Glomerular visceral epithelial cell (primary cell): ENCODE measurements around the gene GNB5.
"Not testable (repeated sequence)": the region's sequence is repeated elsewhere in the genome, so short reads cannot be mapped to it uniquely, and the experiment has no call there.

Source experiments
- DNase-seq: peaks from one replicate; pipeline ENCODE4 v3.0.0-alpha.2; 2016; ENCODE audit errors: extremely low spot score

GNB5 gene

GRCh38 chr15:52094811-52095584 is 96.2 kb downstream of the GNB5 start:
- no peak for DNase-seq

- peak; percentile 93 for DNase-seq
Measured at GRCh38 chr15:52093539-52094510, 97.4 kb downstream of the GNB5 start.

GRCh38 chr15:52093167-52093538 is 98.0 kb downstream of the GNB5 start:
- no peak for DNase-seq

GRCh38 chr15:52090193-52090592 is 101.0 kb downstream of the GNB5 start:
- no peak for DNase-seq

GRCh38 chr15:52086011-52086786 is 105.0 kb downstream of the GNB5 start:
- DNase-seq: no peak

- peak; percentile 26 for DNase-seq
Measured at GRCh38 chr15:52085299-52085698, 105.9 kb downstream of the GNB5 start.

GRCh38 chr15:52083603-52084002 is 107.6 kb downstream of the GNB5 start:
- no peak for DNase-seq

- not testable (repeated sequence) for DNase-seq
Measured at GRCh38 chr15:52083037-52083359, 108.2 kb downstream of the GNB5 start.

- DNase-seq: peak; percentile 66
Measured at GRCh38 chr15:52082197-52083036, 108.8 kb downstream of the GNB5 start.

GRCh38 chr15:52080706-52081392 is 110.3 kb downstream of the GNB5 start:
- DNase-seq: no peak

- peak; percentile 88 for DNase-seq
Measured at GRCh38 chr15:52080031-52080430, 111.2 kb downstream of the GNB5 start.

- DNase-seq: peak; percentile 49
Measured at GRCh38 chr15:52078876-52079700, 112.1 kb downstream of the GNB5 start.

- DNase-seq: no peak
Measured at GRCh38 chr15:52078197-52078875, 112.9 kb downstream of the GNB5 start.

GRCh38 chr15:52076889-52077781 is 114.1 kb downstream of the GNB5 start:
- peak; percentile 82 for DNase-seq

- DNase-seq: no peak
Measured at GRCh38 chr15:52071570-52071969, 119.6 kb downstream of the GNB5 start.

- no peak for DNase-seq
Measured at GRCh38 chr15:52069559-52069958, 121.6 kb downstream of the GNB5 start.

GRCh38 chr15:52068004-52068615 is 123.1 kb downstream of the GNB5 start:
- DNase-seq: no peak

- no peak for DNase-seq
Measured at GRCh38 chr15:52067545-52067926, 123.7 kb downstream of the GNB5 start.
